Neural cell (in vitro differentiated cells): ENCODE results near the gene ANGPTL2. TPM values are rescaled to one million over a fixed set of nuclear protein-coding genes. Genes with fewer than 3 reads are reported as not detected.

Experiments used
- H2AFZ ChIP-seq: fragments of 200-600, 300-800 bp; sonication (generic), shearing (Covaris generic); 2 replicates; pipeline ENCODE4 v1.6.0; 2014; ENCODE audit warnings: low read depth, mild to moderate bottlenecking, antibody characterized with exemption, low read length, moderate library complexity
- H3F3A ChIP-seq: fragments of 200-600 bp; shearing (Covaris generic); 2 replicates; pipeline ENCODE4 v1.6.1; 2016; ENCODE audit warnings: mild to moderate bottlenecking, moderate library complexity, mixed read lengths, antibody characterized with exemption, low read length; ENCODE audit not compliant: insufficient read depth, poor library complexity, severe bottlenecking
- H3K27ac ChIP-seq: fragments of 200-600, 300-800 bp; sonication (generic), shearing (Covaris generic); 2 replicates; pipeline ENCODE4 v1.5.1; 2014; ENCODE audit warnings: mild to moderate bottlenecking, low read length, moderate library complexity
- H3K27me3 ChIP-seq: fragments of 300-800, 200-600 bp; sonication (generic), shearing (Covaris generic); 2 replicates; pipeline ENCODE4 v1.6.0; 2014; ENCODE audit warnings: mild to moderate bottlenecking, low read depth, low read length, moderate library complexity; ENCODE audit not compliant: insufficient read depth
- H3K36me3 ChIP-seq: fragments of 300-800, 200-600 bp; sonication (generic), shearing (Covaris generic); 2 replicates; pipeline ENCODE4 v1.5.1; 2014; ENCODE audit warnings: mild to moderate bottlenecking, antibody characterized with exemption, low read length, moderate library complexity; ENCODE audit not compliant: insufficient read depth
- H3K4me2 ChIP-seq: fragments of 300-800, 200-600 bp; sonication (generic), shearing (Covaris generic); 2 replicates; pipeline ENCODE4 v1.6.0; 2014; ENCODE audit warnings: mild to moderate bottlenecking, low read length
- H3K4me3 ChIP-seq: fragments of 300-800, 200-600 bp; sonication (generic), shearing (Covaris generic); 2 replicates; pipeline ENCODE4 v1.5.1; 2014; ENCODE audit warnings: mild to moderate bottlenecking, low read length, moderate library complexity
- H3K79me2 ChIP-seq: fragments of 200-600 bp; shearing (Covaris generic); replicated peaks from 2 replicates; pipeline ENCODE4 v1.6.0; 2014; ENCODE audit warnings: mild to moderate bottlenecking, low read length, moderate library complexity; ENCODE audit not compliant: insufficient read depth
- H3K9ac ChIP-seq: fragments of 300-800, 200-600 bp; sonication (generic), shearing (Covaris generic); 2 replicates; pipeline ENCODE4 v1.6.1; 2016; ENCODE audit warnings: mild to moderate bottlenecking, low read length, mixed read lengths
- H3K9me2 ChIP-seq: fragments of 200-600 bp; shearing (Covaris generic); 2 replicates; pipeline ENCODE4 v1.6.1; 2016; ENCODE audit warnings: mild to moderate bottlenecking, low read length, mixed read lengths; ENCODE audit not compliant: insufficient read depth
- H3K9me3 ChIP-seq: fragments of 200-600, 300-800 bp; sonication (generic), shearing (Covaris generic); 2 replicates; pipeline ENCODE4 v1.6.1; 2016; ENCODE audit warnings: mild to moderate bottlenecking, mixed run types, low read length, moderate library complexity, mixed read lengths
- H4K20me1 ChIP-seq: fragments of 200-600 bp; shearing (Covaris generic); 2 replicates; pipeline ENCODE4 v1.6.1; 2016; ENCODE audit warnings: mild to moderate bottlenecking, mixed run types; ENCODE audit not compliant: insufficient read depth
- CTCF ChIP-seq: fragments of 450-650 bp; IDR thresholded peaks from 2 replicates; pipeline ENCODE4 v1.5.1; 2014; ENCODE audit warnings: antibody characterized with exemption, mild to moderate bottlenecking, moderate library complexity; ENCODE audit not compliant: poor library complexity, severe bottlenecking
- EP300 ChIP-seq: fragments of 450-650 bp; conservative IDR thresholded peaks from 2 replicates; pipeline ENCODE4 v1.6.1; 2014; ENCODE audit warnings: antibody characterized with exemption, mild to moderate bottlenecking, moderate library complexity; ENCODE audit not compliant: poor library complexity, severe bottlenecking
- EZH2 ChIP-seq: fragments of 200-600, 300-800 bp; shearing (Covaris generic), sonication (generic); IDR thresholded peaks from 2 replicates; pipeline ENCODE4 v1.6.1; 2014; ENCODE audit warnings: antibody characterized with exemption, low read length, borderline replicate concordance, mild to moderate bottlenecking; ENCODE audit not compliant: insufficient read depth, poor library complexity, severe bottlenecking
- MXI1 ChIP-seq: fragments of 450-650 bp; conservative IDR thresholded peaks from 2 replicates; pipeline ENCODE4 v1.6.1; 2014; ENCODE audit warnings: antibody characterized with exemption, mild to moderate bottlenecking; ENCODE audit not compliant: poor library complexity, severe bottlenecking
- POLR2AphosphoS5 ChIP-seq: IDR thresholded peaks from 2 replicates; pipeline ENCODE4 v1.6.1; 2012
- RAD21 ChIP-seq: fragments of 450-650 bp; conservative IDR thresholded peaks from 2 replicates; pipeline ENCODE4 v1.6.1; 2014; ENCODE audit warnings: antibody characterized with exemption, mild to moderate bottlenecking, moderate library complexity
- REST ChIP-seq: IDR thresholded peaks from 2 replicates; pipeline ENCODE4 v1.6.1; 2012; ENCODE audit warnings: borderline replicate concordance
- SMC3 ChIP-seq: fragments of 450-650 bp; conservative IDR thresholded peaks from 2 replicates; pipeline ENCODE4 v1.6.1; 2014; ENCODE audit warnings: antibody characterized with exemption, mild to moderate bottlenecking, moderate library complexity; ENCODE audit not compliant: poor library complexity
- TAF1 ChIP-seq: IDR thresholded peaks from 2 replicates; pipeline ENCODE4 v1.6.1; 2012; ENCODE audit warnings: low read depth
- polyA plus RNA-seq: library from polyadenylated mRNA; depleted of rRNA; stranded (reverse); fragments of >200 nt; gene quantifications from 2 replicates; pipeline ENCODE4 v1.2.3, GENCODE V29; 2014

Gene ANGPTL2
- polyA plus RNA-seq, 1 donor from 2014 or later = not detected

- H3K79me2 ChIP-seq = no peaks in the 10 kb centered on the region
- H3K9ac ChIP-seq = no peak overlapping the region
- H3K36me3 ChIP-seq = no peaks in the 10 kb centered on the region
- H3K9me3 ChIP-seq = no peaks in the 10 kb centered on the region
- no peaks in the 10 kb centered on the region for H3K27me3 ChIP-seq
- no peak overlapping the region for H3K4me2 ChIP-seq
- H3K4me3 ChIP-seq = no peak overlapping the region
- H2AFZ ChIP-seq = no peak overlapping the region
- H4K20me1 ChIP-seq = no peaks in the 10 kb centered on the region
- no peaks in the 10 kb centered on the region for H3K9me2 ChIP-seq
- H3F3A ChIP-seq = no peaks in the 10 kb centered on the region
- TF ChIP-seq CTCF (no peak), EP300 (no peak), MXI1 (no peak)
- no peak overlapping the region for H3K27ac ChIP-seq
Observed at GRCh38 chr9:127137640-127138360, 15.4 kb upstream of the ANGPTL2 start.

GRCh38 chr9:127136880-127137639 lies 14.6 kb upstream of the ANGPTL2 start:
- H3K9me3 ChIP-seq = no peaks in the 10 kb centered on the region
- H3K9me2 ChIP-seq = no peaks in the 10 kb centered on the region
- H3K27me3 ChIP-seq = no peaks in the 10 kb centered on the region
- H3K27ac ChIP-seq = no peak overlapping the region
- H3K4me2 ChIP-seq = no peak overlapping the region
- no peak overlapping the region for H3K4me3 ChIP-seq
- no peaks in the 10 kb centered on the region for H4K20me1 ChIP-seq
- no peak overlapping the region for H2AFZ ChIP-seq
- H3F3A ChIP-seq = no peaks in the 10 kb centered on the region
- H3K79me2 ChIP-seq = no peaks in the 10 kb centered on the region
- no peaks in the 10 kb centered on the region for H3K36me3 ChIP-seq
- no peak overlapping the region for H3K9ac ChIP-seq
- TF ChIP-seq POLR2AphosphoS5 (no peak), TAF1 (no peak), RAD21 (no peak), MXI1 (no peak), EZH2 (no peak), REST (no peak), CTCF (no peak), EP300 (no peak), SMC3 (no peak)
